ENCODE results near the gene SAP30L. TPM values are rescaled to one million over a fixed set of nuclear protein-coding genes. Genes with fewer than 3 reads are reported as not detected.

Gene SAP30L
- total and polyA plus RNA-seq, 2 of the 4 experiments (the other 2 are of a cell fraction), result 9.7 to 17.6 TPM

DNA sequence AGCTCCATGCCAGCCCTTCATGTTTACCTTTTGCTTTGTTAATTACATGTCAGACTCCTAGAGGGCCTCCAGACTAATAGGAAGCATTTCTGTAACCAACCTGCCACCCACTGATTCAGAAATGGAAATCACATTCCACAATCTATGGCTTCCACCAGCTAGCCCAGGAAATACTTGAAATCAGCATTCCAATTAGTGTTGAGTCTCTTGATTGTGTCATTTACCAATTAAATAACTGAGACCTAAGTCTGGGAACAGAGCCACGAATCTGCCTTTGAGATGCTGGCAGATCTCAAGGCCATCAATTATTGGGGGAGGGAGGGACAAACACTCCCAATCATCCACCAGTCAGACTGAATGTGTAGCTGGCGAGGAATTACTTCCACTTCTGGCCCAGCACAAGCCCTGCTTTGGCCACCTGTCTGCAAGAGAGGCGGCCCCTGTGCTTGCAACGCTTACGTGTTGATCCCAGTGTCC is 27.4 kb upstream of the SAP30L start:
- Histone ChIP-seq H3K9ac (ENCODE audit: low read depth, low read length) (no peak overlapping the region), H2BK15ac (ENCODE audit: low read depth, low read length) (no peak overlapping the region), H4K91ac (ENCODE audit: insufficient read depth, low read depth, low read length) (no peak overlapping the region), H3K27me3 (ENCODE audit: control insufficient read depth, insufficient read depth, low read length) (no peaks in the 10 kb centered on the region), H2AK5ac (ENCODE audit: low read depth, low read length) (no peak overlapping the region), H3K9me3 (ENCODE audit: control insufficient read depth, insufficient read depth, low read length) (no peaks in the 10 kb centered on the region), H2AFZ (replicated peaks; ENCODE audit: low read length, poor library complexity) (no peak overlapping the region), H4K8ac (ENCODE audit: low read depth in 2 of 2, low read length in 2 of 2) (no peak overlapping the region), H3K4ac (ENCODE audit: low read depth, low read length) (no peak overlapping the region), H3K56ac (ENCODE audit: extremely low read depth, insufficient read depth, low read length) (no peak overlapping the region), H2BK5ac (ENCODE audit: low read depth, low read length, poor library complexity, severe bottlenecking) (no peak overlapping the region), H3K9me1 (ENCODE audit: insufficient read depth, low read length) (peaks cover 1% of the 10 kb centered on the region), H4K20me1 (ENCODE audit: insufficient read depth, low read length) (no peaks in the 10 kb centered on the region), H3K14ac (replicated peaks; ENCODE audit: low read depth, low read length) (no peak overlapping the region), H3K36me3 (ENCODE audit: control insufficient read depth, insufficient read depth, low read length) (peaks cover 20% of the 10 kb centered on the region), H3K23ac (ENCODE audit: low read depth, low read length) (no peak overlapping the region), H3K4me3 (ENCODE audit: insufficient read depth, low read depth, low read length) (no peak overlapping the region), H4K5ac (ENCODE audit: low read depth, low read length) (no peak overlapping the region), H3K79me1 (ENCODE audit: low read depth in 1 of 2, low read length in 2 of 2) (0 out of 4 replicates have a peak, but pooled peaks cover under 1 to 2% of the 10 kb centered on the region in 2 experiments), H3K18ac (ENCODE audit: low read depth, low read length) (no peak overlapping the region), H3K27ac (ENCODE audit: insufficient read depth, low read length) (no peak overlapping the region), H2BK20ac (ENCODE audit: low read depth, low read length) (no peak overlapping the region), H2AK9ac (replicated peaks; ENCODE audit: low read depth, low read length, poor library complexity) (no peak overlapping the region), H3K4me1 (ENCODE audit: control insufficient read depth, insufficient read depth, low read length) (no peaks in the 10 kb centered on the region), H2BK120ac (ENCODE audit: low read depth, low read length) (no peak overlapping the region), H3K4me2 (ENCODE audit: low read depth, low read length) (no peak overlapping the region)
- in situ Hi-C loops (cut with MboI; ENCODE audit: low sequenced_read_pairs), result no loop called here
- no peak for DNase-seq
- TF ChIP-seq, protein P1, sequence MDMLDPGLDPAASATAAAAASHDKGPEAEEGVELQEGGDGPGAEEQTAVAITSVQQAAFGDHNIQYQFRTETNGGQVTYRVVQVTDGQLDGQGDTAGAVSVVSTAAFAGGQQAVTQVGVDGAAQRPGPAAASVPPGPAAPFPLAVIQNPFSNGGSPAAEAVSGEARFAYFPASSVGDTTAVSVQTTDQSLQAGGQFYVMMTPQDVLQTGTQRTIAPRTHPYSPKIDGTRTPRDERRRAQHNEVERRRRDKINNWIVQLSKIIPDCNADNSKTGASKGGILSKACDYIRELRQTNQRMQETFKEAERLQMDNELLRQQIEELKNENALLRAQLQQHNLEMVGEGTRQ (IDR thresholded peaks at IDR 0.05; ENCODE audit: low read depth, low read length), result no peak
- TF ChIP-seq FOS (IDR thresholded peaks at IDR 0.05; ENCODE audit: low read depth, low read length), result no peak
- no peak for TF ChIP-seq MXI1 (IDR thresholded peaks at IDR 0.05; ENCODE audit: borderline replicate concordance, low read depth, low read length)
- TF ChIP-seq MAFK (IDR thresholded peaks at IDR 0.05; ENCODE audit: low read depth, low read length), result no peak
- TF ChIP-seq, protein P2, sequence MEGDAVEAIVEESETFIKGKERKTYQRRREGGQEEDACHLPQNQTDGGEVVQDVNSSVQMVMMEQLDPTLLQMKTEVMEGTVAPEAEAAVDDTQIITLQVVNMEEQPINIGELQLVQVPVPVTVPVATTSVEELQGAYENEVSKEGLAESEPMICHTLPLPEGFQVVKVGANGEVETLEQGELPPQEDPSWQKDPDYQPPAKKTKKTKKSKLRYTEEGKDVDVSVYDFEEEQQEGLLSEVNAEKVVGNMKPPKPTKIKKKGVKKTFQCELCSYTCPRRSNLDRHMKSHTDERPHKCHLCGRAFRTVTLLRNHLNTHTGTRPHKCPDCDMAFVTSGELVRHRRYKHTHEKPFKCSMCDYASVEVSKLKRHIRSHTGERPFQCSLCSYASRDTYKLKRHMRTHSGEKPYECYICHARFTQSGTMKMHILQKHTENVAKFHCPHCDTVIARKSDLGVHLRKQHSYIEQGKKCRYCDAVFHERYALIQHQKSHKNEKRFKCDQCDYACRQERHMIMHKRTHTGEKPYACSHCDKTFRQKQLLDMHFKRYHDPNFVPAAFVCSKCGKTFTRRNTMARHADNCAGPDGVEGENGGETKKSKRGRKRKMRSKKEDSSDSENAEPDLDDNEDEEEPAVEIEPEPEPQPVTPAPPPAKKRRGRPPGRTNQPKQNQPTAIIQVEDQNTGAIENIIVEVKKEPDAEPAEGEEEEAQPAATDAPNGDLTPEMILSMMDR (conservative IDR thresholded peaks at IDR 0.05; ENCODE audit: low read depth, low read length), result no peak
- BruUV-seq (replicated peaks), result no TSS peak
- ATAC-seq (ENCODE audit: low read depth), result no peak
- intact Hi-C loops (cut with micrococcal nuclease), result no loop called here
- dilution Hi-C loops (cut with HindIII; ENCODE audit: low sequenced_read_pairs, unreplicated experiment), result no loop called here
- ChIA-PET POLR2A (ENCODE audit: unreplicated experiment) (no interaction called here), CTCF (no interaction called here)
- WGBS, 2 experiments (ENCODE audit: extremely low coverage in 2 of 2, insufficient read length in 1 of 2), result no CpG with 5 or more reads among the region's 5 CpGs

Data from IMR-90 (cell line).